GM20431 (cell line): ENCODE results near the gene PTGR1.
"Not testable (repeated sequence)": the region's sequence is repeated elsewhere in the genome, so short reads cannot be mapped to it uniquely, and the experiment has no call there.

Source experiments
- in situ Hi-C: fragments of 300-500 bp; cut with MseI, MboI; formaldehyde crosslinking; loops from one replicate; pipeline ENCODE4 v1.15.0; 2020; ENCODE audit warnings: low sequenced_read_pairs; ENCODE audit not compliant: unreplicated experiment

PTGR1 gene

GRCh38 chr9:111615928-111616327 is 16.5 kb upstream of the PTGR1 start:
- in situ Hi-C loops = no loop called here

GRCh38 chr9:111613436-111614040 is 14.1 kb upstream of the PTGR1 start:
- in situ Hi-C loops = no loop called here

GRCh38 chr9:111610845-111611244 is 11.4 kb upstream of the PTGR1 start:
- in situ Hi-C loops = no loop called here

GRCh38 chr9:111610149-111610548 is 10.7 kb upstream of the PTGR1 start:
- in situ Hi-C loops = no loop called here

GRCh38 chr9:111605041-111605559 is 5.7 kb upstream of the PTGR1 start:
- in situ Hi-C loops = no loop called here

- in situ Hi-C loops = no loop called here
Observed at GRCh38 chr9:111604054-111604615, 4.7 kb upstream of the PTGR1 start.

- in situ Hi-C loops = no loop called here
Observed at GRCh38 chr9:111603041-111603440, 3.6 kb upstream of the PTGR1 start.

GRCh38 chr9:111601237-111602018 is 2.0 kb upstream of the PTGR1 start:
- in situ Hi-C loops = no loop called here

- in situ Hi-C loops = no loop called here
Observed at GRCh38 chr9:111599955-111600343, 502 bp upstream of the PTGR1 start.

- in situ Hi-C loops = no loop called here
Observed at GRCh38 chr9:111598733-111599091, 735 bp downstream of the PTGR1 start.

GRCh38 chr9:111597852-111598732 is 1.4 kb downstream of the PTGR1 start:
- in situ Hi-C loops = no loop called here

- in situ Hi-C loops = no loop called here
Observed at GRCh38 chr9:111588846-111589245, 10.6 kb downstream of the PTGR1 start.

- in situ Hi-C loops = no loop called here
Observed at GRCh38 chr9:111586378-111586777, 13.1 kb downstream of the PTGR1 start.

- in situ Hi-C loops = no loop called here
Observed at GRCh38 chr9:111582888-111583287, 16.6 kb downstream of the PTGR1 start.

- in situ Hi-C loops = no loop called here
Observed at GRCh38 chr9:111572950-111573604, 26.4 kb downstream of the PTGR1 start.

GRCh38 chr9:111568127-111568526 is 31.3 kb downstream of the PTGR1 start:
- in situ Hi-C loops = not testable (repeated sequence)

- in situ Hi-C loops = no loop called here
Observed at GRCh38 chr9:111566234-111566633, 33.2 kb downstream of the PTGR1 start.

- in situ Hi-C loops = no loop called here
Observed at GRCh38 chr9:111561165-111561719, 38.2 kb downstream of the PTGR1 start.

GRCh38 chr9:111559000-111559610 is 40.3 kb downstream of the PTGR1 start:
- in situ Hi-C loops = no loop called here
